ENCODE measurements around the gene USP34.
"Not testable (repeated sequence)": the region's sequence is repeated elsewhere in the genome, so short reads cannot be mapped to it uniquely, and the experiment has no call there.

Gene USP34

GRCh38 chr2:61148091-61148490 is 322.8 kb downstream of the USP34 start:
- DNase-seq (ENCODE audit: low read depth), result not testable (repeated sequence)

DNA sequence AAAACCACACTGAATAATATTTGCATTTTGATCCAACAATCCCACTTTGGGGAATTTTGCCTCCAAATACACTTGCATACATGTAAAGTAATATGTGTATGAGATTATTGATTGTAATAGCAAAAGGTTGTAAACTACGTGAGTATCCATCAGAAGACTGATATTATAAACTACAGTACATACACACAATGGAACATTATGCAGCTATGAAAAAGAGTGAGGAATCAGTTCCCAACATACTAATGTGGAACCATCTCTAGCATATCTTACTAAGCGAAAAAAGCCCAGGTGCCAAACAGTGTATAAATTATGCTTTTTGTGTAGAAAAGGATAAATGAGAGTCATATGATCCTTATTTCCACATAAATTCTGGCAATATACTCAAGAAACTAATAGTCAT is 324.9 kb downstream of the USP34 start:
- no peak for DNase-seq (ENCODE audit: low read depth)

DNA sequence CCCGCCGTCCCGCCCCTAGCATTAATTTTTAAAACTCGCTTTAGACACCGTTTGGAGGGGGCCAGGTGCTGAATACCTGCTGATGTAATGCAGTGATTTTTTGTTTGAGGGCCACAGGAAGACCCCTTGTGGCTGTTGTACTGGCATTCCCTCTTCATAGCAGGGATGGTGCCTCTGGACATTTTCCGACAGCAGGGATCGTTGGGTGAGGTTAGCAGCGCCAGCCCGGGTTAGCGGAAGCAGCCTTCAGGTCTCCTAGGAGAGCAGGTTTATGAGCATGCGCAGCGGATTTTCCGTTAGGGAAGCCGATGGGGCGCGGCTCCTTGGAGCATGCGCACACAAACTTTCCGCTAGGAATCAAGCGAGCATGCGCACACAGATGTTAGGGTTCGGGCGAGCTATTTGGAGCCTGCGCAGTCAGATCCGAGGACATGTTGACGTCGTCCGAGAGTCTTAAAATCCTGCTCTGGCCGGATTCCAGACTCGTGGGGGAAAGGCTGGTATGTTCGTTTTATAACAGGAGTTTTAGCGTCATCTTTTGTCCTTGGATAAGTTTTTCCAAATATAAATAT is 326.1 kb downstream of the USP34 start:
- peak; percentile 98 for DNase-seq (ENCODE audit: low read depth)

GRCh38 chr2:61141151-61141550 is 329.7 kb downstream of the USP34 start:
- no peak for DNase-seq (ENCODE audit: low read depth)

- no peak for DNase-seq (ENCODE audit: low read depth)
Measured at GRCh38 chr2:61138859-61139258, 332.0 kb downstream of the USP34 start.

Measured in iris pigment epithelial cell (primary cell).